SU-DHL-6 (cell line): ENCODE measurements around the gene PLXNA2.

Experiments
- H2AFZ ChIP-seq: fragments of 200-600 bp; sonication (generic); 2 replicates; pipeline ENCODE4 v1.6.1; 2014; ENCODE audit warnings: low read depth, mild to moderate bottlenecking, moderate library complexity, mixed read lengths, antibody characterized with exemption, low read length; ENCODE audit not compliant: severe bottlenecking
- H3F3A ChIP-seq: fragments of 200-600 bp; shearing (Covaris generic); 2 replicates; pipeline ENCODE4 v1.6.0; 2016; ENCODE audit warnings: antibody characterized with exemption, mild to moderate bottlenecking; ENCODE audit not compliant: insufficient read depth
- H3K27ac ChIP-seq: fragments of 200-600 bp; sonication (generic); 2 replicates; pipeline ENCODE4 v1.5.1; 2016; ENCODE audit warnings: low read depth, mild to moderate bottlenecking, low read length, moderate library complexity, mixed read lengths
- H3K27me3 ChIP-seq: fragments of 200-600 bp; sonication (generic), shearing (Covaris generic); 2 replicates; pipeline ENCODE4 v1.6.0; 2014; ENCODE audit warnings: mild to moderate bottlenecking, low read length
- H3K36me3 ChIP-seq: fragments of 200-600 bp; sonication (generic); 2 replicates; pipeline ENCODE4 v1.6.1; 2014; ENCODE audit warnings: mild to moderate bottlenecking, low read length, mixed read lengths
- H3K4me2 ChIP-seq: fragments of 300-600, 200-600 bp; shearing (Covaris generic), sonication (generic); 2 replicates; pipeline ENCODE4 v1.6.0; 2014; ENCODE audit warnings: low read length, low read depth, mild to moderate bottlenecking; ENCODE audit not compliant: poor library complexity, severe bottlenecking
- H3K4me3 ChIP-seq: fragments of 200-600 bp; sonication (generic); 2 replicates; pipeline ENCODE4 v1.5.1; 2014; ENCODE audit warnings: antibody characterized with exemption, low read length, mild to moderate bottlenecking, mixed read lengths; ENCODE audit not compliant: insufficient read depth, poor library complexity, severe bottlenecking
- H3K79me2 ChIP-seq: fragments of 200-600 bp; sonication (generic); 2 replicates; pipeline ENCODE4 v1.6.1; 2014; ENCODE audit warnings: mild to moderate bottlenecking, low read length, moderate library complexity; ENCODE audit not compliant: insufficient read depth
- H3K9ac ChIP-seq: fragments of 200-600 bp; sonication (generic); 2 replicates; pipeline ENCODE4 v1.7.0; 2014; ENCODE audit warnings: mild to moderate bottlenecking, low read length
- H3K9me2 ChIP-seq: fragments of 200-600 bp; sonication (generic); replicated peaks from 2 replicates; pipeline ENCODE4 v1.6.1; 2014; ENCODE audit warnings: low read length; ENCODE audit not compliant: insufficient read depth
- H3K9me3 ChIP-seq: fragments of 200-600 bp; sonication (generic); 2 replicates; pipeline ENCODE4 v1.6.1; 2014; ENCODE audit warnings: low read length, mixed read lengths; ENCODE audit not compliant: insufficient read depth
- H4K20me1 ChIP-seq: fragments of 200-600 bp; sonication (generic); 2 replicates; pipeline ENCODE4 v1.6.1; 2014; ENCODE audit warnings: low read depth, mild to moderate bottlenecking, antibody characterized with exemption, low read length, moderate library complexity, mixed read lengths
- CTCF ChIP-seq: fragments of 200-600 bp; sonication (generic); IDR thresholded peaks from one replicate; pipeline ENCODE4 v1.5.1; 2017; ENCODE audit warnings: antibody characterized with exemption, mild to moderate bottlenecking, low read length, moderate library complexity; ENCODE audit not compliant: insufficient read depth, poor library complexity, severe bottlenecking
- EZH2phosphoT487 ChIP-seq: fragments of 200-600 bp; sonication (generic), shearing (Covaris generic); conservative IDR thresholded peaks from 2 replicates; pipeline ENCODE4 v1.6.1; 2018; ENCODE audit warnings: mild to moderate bottlenecking, antibody characterized with exemption, low read length, moderate library complexity, mixed read lengths

PLXNA2 gene

GRCh38 chr1:208222376-208223126 lies 21.6 kb downstream of the PLXNA2 start:
- Histone ChIP-seq H3K9ac (no peak overlapping the region), H3K9me2 (no peaks in the 10 kb centered on the region), H3F3A (no peaks in the 10 kb centered on the region), H2AFZ (no peak overlapping the region), H3K79me2 (no peaks in the 10 kb centered on the region), H3K9me3 (no peaks in the 10 kb centered on the region), H3K27ac (no peak overlapping the region), H3K4me2 (no peak overlapping the region), H3K4me3 (no peak overlapping the region), H3K27me3 (no peaks in the 10 kb centered on the region), H4K20me1 (no peaks in the 10 kb centered on the region), H3K36me3 (no peaks in the 10 kb centered on the region)
- TF ChIP-seq EZH2phosphoT487: no peak
- no peak for TF ChIP-seq CTCF

GRCh38 chr1:208221291-208221622 lies 22.9 kb downstream of the PLXNA2 start:
- Histone ChIP-seq H3K9me3 (no peaks in the 10 kb centered on the region), H3K4me3 (no peak overlapping the region), H2AFZ (no peak overlapping the region), H3K4me2 (no peak overlapping the region), H3K9ac (no peak overlapping the region), H4K20me1 (no peaks in the 10 kb centered on the region), H3K36me3 (no peaks in the 10 kb centered on the region), H3K79me2 (no peaks in the 10 kb centered on the region), H3K9me2 (no peaks in the 10 kb centered on the region), H3F3A (no peaks in the 10 kb centered on the region), H3K27ac (no peak overlapping the region), H3K27me3 (no peaks in the 10 kb centered on the region)
- TF ChIP-seq CTCF (no peak), EZH2phosphoT487 (no peak)

- Histone ChIP-seq H3K9me2 (no peaks in the 10 kb centered on the region), H3K36me3 (no peaks in the 10 kb centered on the region), H3F3A (no peaks in the 10 kb centered on the region), H2AFZ (no peak overlapping the region), H3K79me2 (no peaks in the 10 kb centered on the region), H3K27ac (no peak overlapping the region), H3K4me2 (no peak overlapping the region), H3K4me3 (no peak overlapping the region), H3K9ac (no peak overlapping the region), H3K9me3 (no peaks in the 10 kb centered on the region), H3K27me3 (no peaks in the 10 kb centered on the region), H4K20me1 (no peaks in the 10 kb centered on the region)
- TF ChIP-seq EZH2phosphoT487: no peak
- no peak for TF ChIP-seq CTCF
Measured at GRCh38 chr1:208219659-208220282, 24.4 kb downstream of the PLXNA2 start.
